NCI-H2196 (cell line): ENCODE data around the gene THSD7A.
"Not testable (repeated sequence)": the region's sequence is repeated elsewhere in the genome, so short reads cannot be mapped to it uniquely, and the experiment has no call there.

ENCODE experiments used
- DNase-seq: peaks from one replicate; lab custom pipeline; 2025; ENCODE audit not compliant: unreplicated experiment; lab: John Stamatoyannopoulos, UW

The THSD7A gene

DNA sequence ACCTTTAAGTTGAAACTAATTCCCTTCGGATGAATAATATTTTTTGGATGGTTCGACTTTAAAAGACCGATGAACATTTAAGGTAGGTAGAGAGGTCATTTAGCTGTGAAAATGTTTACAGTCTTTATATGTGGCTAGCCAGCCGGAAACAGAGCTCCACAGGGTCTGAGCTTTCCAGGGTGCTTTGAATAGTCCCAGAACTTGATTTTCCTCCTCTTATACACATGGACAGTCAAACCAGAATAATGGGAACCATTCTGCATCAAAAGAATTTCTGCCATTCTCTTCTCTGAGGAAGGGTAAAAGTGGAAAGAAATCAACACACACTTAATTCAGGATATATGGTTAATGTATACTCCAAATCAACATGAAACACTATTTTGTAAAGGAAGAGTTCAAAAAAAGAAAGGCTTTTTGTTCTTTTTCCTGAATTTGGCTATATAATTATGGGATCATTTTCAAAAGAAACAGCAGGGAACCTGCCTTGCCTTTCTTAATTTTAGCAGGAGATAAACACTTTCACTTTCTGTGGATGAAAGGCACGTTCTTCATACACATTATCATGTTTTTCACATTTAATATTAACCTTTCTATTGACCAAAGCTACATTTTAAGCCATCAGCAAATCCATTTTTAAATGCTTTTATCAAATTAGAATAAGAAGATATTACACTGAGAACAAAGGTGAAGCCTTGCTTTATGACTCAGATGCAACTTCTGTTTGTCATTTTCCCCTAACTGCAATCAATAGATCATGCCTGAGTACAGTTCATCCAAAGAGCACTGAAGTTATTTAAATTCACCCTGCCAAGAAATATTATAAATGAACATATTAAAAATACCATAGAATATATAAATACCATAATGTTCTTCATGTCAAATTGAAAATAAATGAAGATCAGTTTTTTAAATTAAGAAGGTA, 307.3 kb downstream of the THSD7A start:
- no peak for DNase-seq

DNA sequence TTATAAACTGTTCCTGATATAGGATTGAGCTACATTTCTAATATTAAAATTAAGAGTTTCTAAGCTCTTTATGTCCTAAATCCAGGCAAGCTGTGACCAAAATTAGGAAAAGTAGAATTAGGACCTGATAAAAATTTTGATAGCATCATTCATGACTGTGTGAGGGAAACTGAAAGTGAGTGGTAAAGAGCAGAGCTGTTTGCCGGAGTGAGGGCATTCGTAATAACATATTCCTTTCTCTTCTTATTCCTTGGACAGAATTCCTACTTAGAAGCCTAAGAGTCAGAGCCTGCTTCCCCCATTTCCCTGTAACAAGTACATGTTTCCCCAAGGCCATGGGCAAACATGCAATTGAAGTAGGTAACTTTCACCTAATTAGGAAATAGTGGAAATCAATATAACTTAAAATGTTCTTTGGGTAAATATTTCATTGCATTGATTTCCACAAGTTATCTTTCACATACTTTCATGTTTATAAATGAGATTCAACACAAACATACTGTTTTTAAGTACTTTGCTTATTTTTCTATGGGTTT, 310.0 kb downstream of the THSD7A start:
- not testable (repeated sequence) for DNase-seq

DNA sequence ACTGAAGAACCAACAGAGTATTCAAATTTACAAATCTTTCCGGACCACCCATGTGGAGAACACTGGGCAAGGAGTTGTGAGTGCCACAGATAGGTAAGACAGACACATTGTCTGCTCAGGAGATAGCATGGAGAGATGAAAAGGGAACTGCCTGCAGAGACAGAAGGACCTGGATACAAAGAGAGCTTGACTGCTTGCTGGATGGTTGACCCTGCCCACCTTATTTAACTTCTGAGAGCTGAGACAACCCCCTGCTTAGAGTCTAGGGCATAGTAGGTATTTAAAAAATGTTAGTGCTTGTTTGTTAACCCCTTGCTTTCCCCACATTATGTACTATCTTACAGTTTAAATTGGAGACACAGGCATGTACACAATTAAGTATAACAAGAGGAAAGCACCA, 314.1 kb downstream of the THSD7A start:
- no peak for DNase-seq

DNA sequence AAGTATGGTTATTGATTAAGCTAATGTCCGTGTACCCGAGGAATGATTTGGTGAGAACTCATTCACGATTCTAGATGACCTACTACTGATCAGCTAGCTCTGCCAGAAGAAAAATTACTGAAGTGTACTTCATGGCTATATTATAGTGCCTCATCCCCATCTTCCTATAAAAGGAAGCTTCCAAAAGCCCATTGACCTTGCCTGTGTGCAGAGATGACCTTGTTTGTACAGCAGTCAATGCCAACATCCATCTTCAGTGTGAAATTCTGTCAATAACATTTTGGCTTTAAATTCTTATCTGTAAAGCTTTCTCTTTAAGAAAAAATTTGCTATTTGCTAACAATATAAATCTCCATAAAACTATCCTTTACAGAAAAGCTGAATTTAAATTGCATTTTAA, 315.7 kb downstream of the THSD7A start:
- no peak for DNase-seq

DNA sequence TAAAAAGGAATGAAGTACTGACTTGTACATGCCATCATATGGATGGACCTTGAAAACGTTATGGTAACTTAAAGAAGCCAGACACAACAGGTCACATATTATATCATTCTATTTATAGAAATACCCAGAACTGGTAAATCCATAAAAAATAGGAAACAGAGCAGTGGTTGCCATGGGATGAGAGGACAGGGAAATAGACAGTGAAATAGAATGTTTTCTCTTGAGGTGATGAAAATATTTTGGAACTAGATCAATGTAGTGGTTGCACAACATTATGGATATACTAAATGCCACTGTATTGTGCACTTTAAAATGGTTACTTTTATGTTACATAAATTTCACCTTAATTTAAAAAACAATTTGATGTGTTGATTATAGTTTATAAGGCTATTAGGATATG, 318.5 kb downstream of the THSD7A start:
- DNase-seq, result no peak

DNA sequence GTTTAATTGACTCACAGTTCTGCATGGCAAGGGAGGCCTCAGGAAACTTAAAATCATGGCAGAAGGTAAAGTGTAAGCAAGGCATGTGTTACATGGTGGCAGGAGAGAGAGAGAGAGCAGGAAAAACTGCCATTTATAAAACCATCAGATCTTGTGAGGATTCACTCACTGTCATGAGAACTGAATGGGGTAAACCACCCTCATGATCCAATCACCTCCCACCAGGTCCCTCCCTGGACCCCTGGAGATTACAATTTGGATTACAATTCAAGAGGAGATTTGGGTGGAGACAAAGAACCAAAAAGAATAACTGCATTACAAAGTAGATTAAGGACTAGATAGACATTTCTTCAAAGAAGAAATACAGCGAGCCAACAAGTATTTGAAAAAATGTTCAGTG, 324.1 kb downstream of the THSD7A start:
- DNase-seq, result no peak

DNA sequence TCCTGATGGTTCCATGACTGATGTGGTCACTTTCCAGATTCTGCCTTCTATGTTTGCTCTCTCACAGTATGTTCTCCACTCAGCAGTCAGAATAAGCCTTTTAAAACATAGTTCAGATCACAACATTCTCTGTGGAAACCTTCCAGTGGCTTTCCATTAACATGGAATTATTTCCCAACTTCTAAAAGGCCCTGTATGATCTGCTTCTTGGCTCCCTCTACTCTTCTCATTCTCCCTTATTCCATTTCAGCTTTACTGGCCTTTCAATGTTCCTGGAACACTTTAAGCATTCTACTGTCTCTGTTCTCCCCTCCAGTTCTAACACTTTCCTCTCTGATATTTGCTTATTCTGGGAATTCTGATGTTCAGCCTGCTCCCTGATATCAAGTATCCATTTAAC, 325.6 kb downstream of the THSD7A start:
- no peak for DNase-seq

DNA sequence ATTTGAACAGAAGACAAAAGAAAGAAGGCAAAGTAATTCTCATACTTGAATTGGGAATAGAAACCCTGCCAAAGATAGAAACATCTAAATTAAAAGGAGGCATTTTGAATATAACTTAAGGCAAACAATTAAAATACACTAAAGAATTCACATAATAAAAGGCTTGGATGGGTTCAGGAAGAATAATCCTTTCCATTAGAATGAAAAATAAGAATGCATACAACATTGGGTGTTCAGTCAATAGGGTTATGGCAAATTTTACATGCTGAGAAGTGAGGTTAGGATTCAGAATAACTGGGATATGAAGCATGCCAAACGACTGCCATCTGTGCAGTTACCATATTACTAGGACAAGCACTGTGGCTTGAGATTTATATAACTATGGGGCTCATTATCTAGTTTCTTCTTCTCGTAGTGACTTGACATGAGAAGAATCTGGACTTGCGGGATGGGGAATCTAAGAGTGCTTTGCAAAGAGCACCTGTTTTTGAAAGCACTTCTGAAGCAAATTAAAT, 326.5 kb downstream of the THSD7A start:
- no peak for DNase-seq

DNA sequence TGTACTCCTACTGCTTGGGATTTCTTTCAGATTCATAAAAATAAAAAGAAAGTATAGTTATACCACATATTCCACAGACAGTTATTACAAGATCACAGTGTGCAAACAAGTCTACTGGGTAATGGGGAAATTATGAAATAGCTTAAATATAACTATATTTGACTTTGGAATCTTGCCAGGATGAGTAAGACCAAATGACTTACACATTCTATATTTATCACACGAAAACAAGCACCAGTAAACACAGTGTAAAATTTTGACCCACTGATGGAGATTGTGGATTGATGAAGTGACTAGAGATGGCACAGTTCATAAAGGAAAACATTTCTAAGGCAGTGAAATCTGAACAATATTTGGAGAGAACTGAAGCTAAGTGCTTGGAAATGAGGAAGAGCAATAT, 339.7 kb downstream of the THSD7A start:
- no peak for DNase-seq

DNA sequence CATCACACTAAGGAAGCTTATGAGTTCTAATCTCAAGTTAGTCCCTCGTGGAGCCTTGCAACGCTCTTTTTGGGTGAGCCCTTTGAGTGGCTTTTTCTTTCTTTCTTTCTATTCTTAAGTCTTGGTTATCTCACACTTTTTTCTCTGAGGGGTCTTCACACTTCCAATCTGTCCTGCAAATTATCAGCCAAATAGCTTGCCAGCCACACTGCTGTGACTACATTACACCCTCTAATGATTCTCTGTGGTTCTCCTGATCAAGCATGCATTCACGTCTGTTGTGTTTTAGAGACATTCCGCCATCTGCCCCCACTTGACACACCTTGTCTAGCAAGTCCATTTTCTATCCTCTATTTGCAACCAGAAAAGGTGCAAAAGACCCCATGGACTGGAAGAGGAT, 340.2 kb downstream of the THSD7A start:
- DNase-seq, result no peak

DNA sequence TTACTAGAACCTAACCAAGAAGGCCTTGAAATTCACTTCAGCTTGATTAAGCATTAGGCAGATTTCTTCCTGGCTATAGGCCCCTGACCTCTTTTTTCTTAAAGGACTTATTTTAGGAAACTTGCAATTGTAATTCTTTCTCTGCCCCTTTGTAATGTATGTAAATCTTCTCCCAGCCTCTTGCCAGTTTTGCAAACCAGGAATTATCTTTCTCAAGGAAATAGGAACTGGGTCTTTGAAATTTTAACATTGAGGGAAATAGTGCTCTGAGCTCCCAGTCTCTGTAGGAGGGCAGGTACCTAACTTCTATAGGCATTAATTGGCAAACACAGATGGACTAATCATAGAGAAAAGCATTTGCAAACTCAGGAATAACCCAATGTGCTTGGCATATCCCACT, 342.7 kb downstream of the THSD7A start:
- no peak for DNase-seq

DNA sequence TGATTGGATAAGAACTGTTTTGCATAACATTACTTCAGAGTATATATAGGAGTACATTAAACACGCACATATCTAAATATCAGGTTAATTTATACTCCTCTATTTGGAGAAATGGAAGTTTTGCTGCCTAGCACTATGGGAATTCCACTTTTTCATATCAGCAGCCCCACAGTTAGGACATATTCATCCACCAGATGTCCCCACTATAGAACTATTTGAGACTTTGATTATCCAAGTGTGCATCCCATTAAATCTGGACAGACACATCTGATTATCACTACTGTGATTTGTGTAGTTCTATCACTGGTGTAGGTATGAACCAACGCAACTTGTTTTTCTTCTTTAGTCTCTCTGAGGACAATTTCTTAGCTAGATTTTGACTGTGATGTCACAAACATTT, 345.7 kb downstream of the THSD7A start:
- no peak for DNase-seq

DNA sequence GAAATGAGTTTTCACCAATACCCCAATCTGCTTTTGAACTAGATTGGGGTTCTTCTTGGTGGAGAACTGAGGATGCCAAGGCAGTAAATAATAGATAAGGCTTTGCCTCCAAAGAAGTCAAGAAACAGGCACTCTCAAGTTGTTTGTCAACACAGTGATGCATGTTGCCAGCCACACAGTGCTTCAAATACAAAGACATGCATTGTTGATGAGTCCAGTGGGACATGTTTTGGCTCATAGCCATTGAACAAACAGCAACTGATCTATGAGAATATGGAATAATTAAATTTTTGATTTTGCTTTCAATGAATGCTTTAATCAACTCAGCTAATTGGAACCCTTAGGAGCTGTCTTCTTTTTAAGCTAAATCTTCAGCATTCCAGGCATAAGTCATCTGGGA, 346.4 kb downstream of the THSD7A start:
- no peak for DNase-seq

DNA sequence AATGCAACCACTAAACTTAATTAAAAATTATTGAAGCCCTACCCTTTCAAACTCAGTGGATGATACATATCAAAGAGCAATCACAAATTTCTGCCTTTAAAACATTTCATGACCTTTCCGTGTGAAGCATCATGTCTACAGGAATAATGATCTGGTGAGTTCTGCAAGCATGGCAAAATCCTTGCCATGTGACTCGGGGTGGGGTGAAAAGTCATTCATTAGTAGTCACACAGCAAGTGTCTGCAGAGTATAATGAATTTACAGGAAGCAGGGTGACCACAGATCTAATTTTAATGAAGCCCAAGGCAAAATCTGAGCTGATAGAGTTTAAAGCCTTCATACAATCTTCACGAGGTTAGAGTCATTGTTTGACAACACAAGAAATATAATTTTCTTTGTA, 351.9 kb downstream of the THSD7A start:
- no peak for DNase-seq

DNA sequence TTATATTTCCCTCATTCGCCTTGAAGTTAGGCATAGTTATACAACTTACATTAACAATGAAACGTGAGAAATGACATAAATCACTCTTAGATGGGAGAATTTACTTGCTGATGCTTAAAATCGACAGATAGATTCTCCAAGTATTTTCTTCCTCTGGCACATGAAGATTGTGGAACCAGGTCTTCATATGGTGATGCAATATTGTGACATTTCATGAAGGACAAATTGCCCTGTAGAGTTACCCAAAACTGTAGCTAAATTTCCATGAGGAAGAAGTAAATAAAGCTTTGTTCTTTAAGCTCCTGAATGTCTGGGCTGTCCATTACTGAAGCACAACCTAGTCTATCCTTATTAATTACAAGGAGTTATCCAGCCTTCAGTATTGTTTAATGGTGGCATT, 353.1 kb downstream of the THSD7A start:
- no peak for DNase-seq

DNA sequence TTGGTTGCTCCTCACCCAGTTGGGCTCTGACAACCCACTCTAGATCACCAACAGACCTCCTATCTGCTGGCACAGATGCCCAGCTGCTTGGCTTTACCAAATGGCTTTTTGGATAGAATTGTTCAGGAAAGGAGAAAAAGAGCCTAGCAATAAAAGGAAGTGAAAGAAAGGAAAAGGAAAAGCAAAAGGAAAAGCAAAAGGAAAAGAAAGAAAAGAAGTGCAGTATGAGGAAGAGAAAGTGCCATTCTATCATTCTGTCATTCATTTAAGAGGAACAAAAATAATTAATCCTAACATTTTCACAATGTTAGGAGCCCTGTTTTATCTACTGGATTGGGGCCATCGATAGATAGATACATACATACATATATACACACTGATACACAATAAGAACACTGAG, 353.6 kb downstream of the THSD7A start:
- no peak for DNase-seq

DNA sequence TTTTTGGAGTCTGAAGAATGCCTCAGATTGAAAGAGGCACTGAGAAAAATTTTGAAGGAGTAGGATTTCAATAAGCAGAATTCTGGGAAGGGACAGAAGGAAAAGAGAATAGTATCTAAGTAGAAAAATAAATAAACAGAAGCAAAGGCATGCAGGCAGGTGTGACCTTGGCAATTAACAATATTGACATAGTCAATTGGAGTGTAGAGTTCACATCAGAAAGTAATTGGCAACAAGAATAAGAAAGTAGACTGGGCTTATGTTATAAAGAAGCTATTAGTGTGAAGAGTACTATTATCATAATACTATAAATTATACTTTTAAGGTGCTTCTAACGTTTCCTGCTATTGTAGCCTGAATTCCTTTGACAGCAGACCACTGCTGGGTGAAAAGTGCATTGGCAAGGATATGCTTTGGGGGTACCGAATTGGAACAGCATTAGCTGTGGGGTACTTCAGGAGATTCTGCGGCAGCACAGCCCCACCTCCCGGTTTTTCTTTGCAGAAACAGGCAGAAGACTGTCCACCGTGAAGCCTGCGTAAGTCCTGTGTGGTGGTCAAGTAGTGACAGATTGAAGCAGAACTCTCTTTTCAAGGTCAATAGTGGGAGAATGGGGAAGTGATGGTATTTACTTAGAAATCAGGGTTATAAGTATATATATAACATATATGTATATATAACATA, 357.0 kb downstream of the THSD7A start:
- no peak for DNase-seq

DNA sequence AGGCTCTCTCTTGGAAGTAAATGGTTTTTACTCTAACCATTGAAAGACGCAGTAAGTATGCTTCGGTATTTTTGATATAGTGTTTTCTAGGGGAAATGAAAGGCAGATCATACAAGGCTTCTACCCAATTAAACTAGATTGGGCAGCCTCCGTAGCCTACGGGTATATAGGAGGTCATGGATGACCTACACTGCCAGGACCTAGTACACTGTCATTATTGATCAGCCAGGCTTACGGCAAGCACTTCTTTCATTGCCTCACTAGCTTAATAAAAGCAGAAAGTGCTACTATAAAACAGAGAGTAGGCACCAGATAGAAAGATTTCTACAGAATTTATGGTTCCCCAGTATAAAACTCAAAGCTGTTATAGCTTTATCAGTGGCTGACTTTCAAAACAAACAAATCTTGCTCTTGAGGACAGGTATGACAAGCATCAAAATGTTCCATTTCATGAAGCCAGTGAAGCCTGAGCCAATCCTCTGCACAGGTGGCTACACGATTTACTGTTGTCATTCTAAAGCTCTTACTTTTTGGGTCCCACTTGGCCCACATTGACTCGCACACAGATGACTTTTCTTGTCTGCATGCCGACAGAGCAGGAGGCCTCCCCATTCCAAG, 358.1 kb downstream of the THSD7A start:
- DNase-seq, result no peak

DNA sequence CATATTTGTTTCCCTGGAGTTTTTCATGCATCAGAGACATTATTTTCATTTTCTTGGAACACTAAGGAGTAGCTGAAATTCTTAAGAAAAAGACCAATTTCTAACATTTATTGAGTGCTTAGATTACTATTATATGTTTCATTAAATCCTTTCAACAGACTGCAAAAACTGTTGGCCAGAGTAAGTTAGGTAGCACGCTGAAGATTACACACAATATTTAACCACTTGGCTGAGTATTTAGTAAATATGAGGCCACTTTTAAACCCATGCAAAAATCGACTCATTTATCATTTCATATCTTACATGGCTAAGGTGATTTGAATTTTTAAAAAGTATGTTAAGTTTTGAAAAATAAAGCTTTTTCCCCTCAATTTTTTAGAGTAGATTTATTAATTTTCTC, 358.8 kb downstream of the THSD7A start:
- no peak for DNase-seq

DNA sequence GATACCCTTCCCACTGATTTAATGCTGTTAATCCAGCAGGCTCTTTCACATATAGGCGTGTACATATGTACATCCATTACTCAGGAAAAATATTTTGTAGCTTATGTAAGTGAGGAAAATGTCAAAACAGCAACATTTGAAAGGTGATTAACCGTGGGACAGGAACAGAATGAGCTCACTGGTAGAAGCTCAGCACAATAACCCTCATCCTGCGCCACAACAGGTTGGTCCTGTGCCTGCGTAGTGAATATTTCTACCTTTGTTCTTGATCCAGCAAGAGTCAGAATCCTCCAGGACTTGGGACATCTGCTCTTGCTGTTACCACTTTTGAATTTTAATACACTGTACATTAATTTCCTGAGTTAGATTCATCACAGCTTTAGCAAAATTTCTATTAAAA, 359.4 kb downstream of the THSD7A start:
- no peak for DNase-seq

DNA sequence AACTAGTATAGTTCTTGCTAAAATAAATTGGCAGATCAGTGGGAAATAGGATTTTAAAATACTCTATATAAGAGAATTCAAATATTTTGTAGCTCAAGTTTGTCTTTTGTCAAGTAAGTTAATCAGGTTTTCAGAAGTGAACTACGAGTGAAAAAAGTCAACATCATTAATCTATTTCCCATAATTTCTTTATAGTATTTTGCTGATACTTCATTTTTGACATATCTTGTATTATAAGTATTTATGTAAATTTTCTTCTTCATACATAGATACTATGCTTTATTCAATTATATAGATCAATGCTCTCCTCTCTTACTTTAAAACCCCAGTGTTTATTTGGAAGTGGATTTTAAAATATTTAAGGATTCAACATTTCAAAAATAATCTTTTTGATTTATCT, 360.7 kb downstream of the THSD7A start:
- no peak for DNase-seq
